Natural killer cell treated with Interleukin-12 subunit alpha and Interleukin-12 subunit beta and Interleukin-15 and Interleukin-18, amount 100 ng/mL, for 72 hours (primary cell): Measurements from ENCODE around the gene SMOC2. TPM values are rescaled to one million over a fixed set of nuclear protein-coding genes. Genes with fewer than 3 reads are reported as not detected.

Source experiments
- ATAC-seq, 2 donors: fragments of 150-1000 bp; cut with Tn5 transposase in 1 of 2; sonication (Bioruptor Pico), chemical (Tn5 transposase) in 1 of 2; 2 replicates each; pipeline ENCODE4 v1.10.0; 2021
- DNase-seq: peaks from one replicate; pipeline ENCODE4 v3.0.0; 2022; ENCODE audit warnings: low spot score
- H3K27ac Mint-ChIP-seq, 2 donors: 1 replicate in 1 of 2; 2 replicates in 1 of 2; pipeline ENCODE4 v1.8.0; 2022; ENCODE audit warnings: mixed read lengths in 2 of 2, mild to moderate bottlenecking in 1 of 2, moderate library complexity in 1 of 2
- H3K27me3 Mint-ChIP-seq, 2 donors: 1 replicate in 1 of 2; 2 replicates in 1 of 2; pipeline ENCODE4 v1.8.0; 2022; ENCODE audit warnings: mixed read lengths in 2 of 2
- H3K36me3 Mint-ChIP-seq: one replicate; pipeline ENCODE4 v1.8.0; 2022; ENCODE audit warnings: mixed read lengths
- H3K4me1 Mint-ChIP-seq, 2 donors: 1 replicate in 1 of 2; 2 replicates in 1 of 2; pipeline ENCODE4 v1.8.0; 2022; ENCODE audit warnings: low read depth in 2 of 2, mixed read lengths in 2 of 2, mild to moderate bottlenecking in 1 of 2
- H3K4me3 Mint-ChIP-seq: one replicate; pipeline ENCODE4 v1.8.0; 2022; ENCODE audit warnings: mixed read lengths
- H3K9me3 Mint-ChIP-seq: 2 replicates; pipeline ENCODE4 v1.8.0; 2022; ENCODE audit warnings: mixed read lengths
- total RNA-seq, 2 donors: library from RNA; stranded (reverse); gene quantifications; one replicate each; pipeline ENCODE4 v1.2.3, GENCODE V29; 2022

Gene SMOC2
- total RNA-seq, 2 donors from 2014 or later: not detected

DNA sequence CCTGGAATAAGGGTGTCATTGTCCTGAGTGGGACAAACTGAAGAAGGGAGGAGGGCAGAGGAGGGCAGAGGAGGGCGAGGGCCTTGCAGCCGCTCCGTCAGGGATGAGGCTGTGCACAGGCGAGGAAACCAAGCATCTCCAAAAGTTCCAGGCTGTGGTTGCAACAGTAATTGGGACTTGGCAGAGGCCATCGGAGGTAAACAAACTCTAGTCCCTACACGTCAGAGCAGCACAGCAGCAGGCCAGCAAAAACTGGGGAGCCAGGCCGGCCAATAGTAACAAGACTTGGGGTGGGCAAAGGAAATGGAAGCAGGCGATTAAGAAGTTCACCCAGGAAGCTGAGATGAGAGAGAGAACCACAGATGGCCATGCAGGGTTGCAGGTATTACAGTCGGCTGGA, 142.8 kb downstream of the SMOC2 start:
- no peak for ATAC-seq
- Mint-ChIP-seq H3K27ac (no peak overlapping the region), H3K9me3 (no peaks in the 10 kb centered on the region), H3K4me1 (no peaks in the 10 kb centered on the region), H3K4me3 (no peak overlapping the region), H3K36me3 (no peaks in the 10 kb centered on the region), H3K27me3 (peaks cover 0 to 4% of the 10 kb centered on the region in 2 donors)
- DNase-seq: no peak

DNA sequence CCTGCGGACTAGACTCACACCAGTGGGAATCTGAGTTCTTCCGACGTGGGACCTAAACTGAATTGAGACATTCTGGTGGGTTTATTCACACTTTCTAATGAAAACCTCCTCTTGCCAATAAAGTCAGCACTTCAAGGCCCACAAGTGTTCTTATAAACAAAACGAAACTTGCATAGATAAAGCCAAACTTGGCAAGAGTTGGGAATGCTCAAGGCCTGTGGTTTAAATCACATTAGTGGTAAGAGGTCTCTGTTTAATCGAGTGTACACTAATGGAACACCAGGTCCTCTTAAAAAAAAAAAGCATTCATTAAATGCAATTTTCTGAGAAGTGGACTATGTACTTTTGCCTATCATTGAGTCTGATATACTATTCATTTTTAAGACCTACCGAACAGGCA, 143.3 kb downstream of the SMOC2 start:
- Mint-ChIP-seq H3K4me1 (no peaks in the 10 kb centered on the region), H3K27me3 (peaks cover 0 to 4% of the 10 kb centered on the region in 2 donors), H3K36me3 (no peaks in the 10 kb centered on the region), H3K4me3 (no peak overlapping the region), H3K9me3 (no peaks in the 10 kb centered on the region), H3K27ac (no peak overlapping the region)
- no peak for ATAC-seq
- DNase-seq: no peak

DNA sequence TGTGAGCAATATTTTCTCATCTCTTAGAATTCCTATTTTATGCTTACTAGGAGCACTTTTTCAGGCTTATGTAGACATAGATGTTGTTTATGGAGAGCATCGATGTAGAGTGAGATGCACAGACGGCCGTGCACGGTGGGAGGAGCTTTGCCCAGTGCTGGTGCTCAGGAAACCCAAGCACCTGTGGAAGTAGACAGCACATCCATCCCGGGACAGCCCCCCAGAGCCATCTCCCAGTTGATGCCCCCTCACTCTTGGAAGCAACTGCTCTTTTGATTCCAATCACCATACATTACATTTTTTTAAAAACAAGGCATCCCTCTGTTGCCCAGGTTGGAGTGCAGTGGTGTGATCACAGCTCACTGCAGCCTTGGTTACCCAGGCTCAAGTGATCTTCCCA, 143.7 kb downstream of the SMOC2 start:
- ATAC-seq (no peak), DNase-seq (no peak)
- H3K4me3 Mint-ChIP-seq: no peak overlapping the region
- H3K4me1 Mint-ChIP-seq: no peaks in the 10 kb centered on the region
- H3K27me3 Mint-ChIP-seq: peaks cover 0 to 4% of the 10 kb centered on the region in 2 donors
- no peak overlapping the region for H3K27ac Mint-ChIP-seq
- H3K9me3 Mint-ChIP-seq: no peaks in the 10 kb centered on the region
- H3K36me3 Mint-ChIP-seq: no peaks in the 10 kb centered on the region

DNA sequence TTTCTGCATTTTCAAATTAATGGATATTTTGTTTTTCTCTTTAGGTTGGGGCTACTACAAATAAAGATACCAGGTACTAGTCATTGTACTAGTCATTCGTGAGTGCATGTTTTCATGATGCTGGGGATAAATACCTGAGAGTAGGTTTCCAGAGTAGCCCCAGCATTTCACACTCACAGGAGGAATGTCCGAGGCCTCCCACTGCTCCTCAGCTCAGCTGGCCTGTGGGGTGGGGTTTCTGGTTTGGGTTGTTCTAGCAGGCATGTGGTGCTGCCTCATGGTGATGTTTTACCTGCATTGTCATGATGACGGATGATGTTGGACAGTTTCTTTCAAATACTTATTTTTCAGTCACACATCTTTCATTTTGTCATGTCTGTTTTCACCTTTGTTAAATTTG, 144.5 kb downstream of the SMOC2 start:
- ATAC-seq (no peak), DNase-seq (no peak)
- Mint-ChIP-seq H3K4me3 (no peak overlapping the region), H3K9me3 (no peaks in the 10 kb centered on the region), H3K36me3 (no peaks in the 10 kb centered on the region), H3K27me3 (peaks cover 0 to 4% of the 10 kb centered on the region in 2 donors), H3K4me1 (no peaks in the 10 kb centered on the region), H3K27ac (no peak overlapping the region)

DNA sequence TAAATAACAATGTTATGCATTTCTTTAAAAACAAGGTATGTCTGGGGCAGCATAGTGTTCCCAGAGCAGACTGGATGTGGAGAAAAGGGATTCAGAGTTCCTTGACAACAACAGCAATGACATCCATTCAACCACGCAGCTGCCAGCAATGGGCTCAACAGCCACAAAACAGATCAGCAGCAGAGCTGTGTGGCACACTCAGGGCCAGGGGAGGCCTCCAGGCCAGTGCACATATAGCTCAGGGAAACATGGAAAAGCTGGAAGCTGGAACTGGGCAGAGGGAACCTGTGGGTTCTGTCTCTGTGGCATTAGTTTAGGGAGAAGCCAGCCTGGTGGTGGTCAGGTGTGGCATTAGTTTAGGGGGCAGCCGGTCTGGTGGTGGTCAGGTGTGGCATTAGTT, 148.3 kb downstream of the SMOC2 start:
- Mint-ChIP-seq H3K27ac (no peak overlapping the region), H3K27me3 (peaks cover 0 to 4% of the 10 kb centered on the region in 2 donors), H3K4me3 (no peak overlapping the region), H3K36me3 (no peaks in the 10 kb centered on the region), H3K9me3 (no peaks in the 10 kb centered on the region), H3K4me1 (no peaks in the 10 kb centered on the region)
- no peak for DNase-seq
- no peak for ATAC-seq

DNA sequence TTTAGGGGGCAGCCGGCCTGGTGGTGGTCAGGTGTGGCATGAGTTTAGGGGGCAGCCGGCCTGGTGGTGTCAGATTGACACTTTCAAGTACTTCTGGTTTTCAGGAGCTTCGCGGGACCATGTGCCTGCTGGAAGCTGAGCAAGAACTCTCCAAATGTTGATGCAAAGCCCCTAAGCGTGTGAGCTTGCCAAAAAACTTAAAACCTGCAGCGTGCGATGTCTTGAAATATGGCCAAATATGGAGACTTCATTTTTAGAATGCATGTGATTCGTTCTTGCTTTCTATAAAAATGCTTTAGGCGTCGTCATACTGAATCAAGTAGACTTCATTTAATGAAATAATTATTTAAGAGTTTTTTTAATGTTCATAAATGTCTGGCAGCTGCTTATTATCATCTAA, 149.4 kb downstream of the SMOC2 start:
- ATAC-seq (no peak), DNase-seq (no peak)
- H3K36me3 Mint-ChIP-seq: no peaks in the 10 kb centered on the region
- H3K4me1 Mint-ChIP-seq: no peaks in the 10 kb centered on the region
- H3K9me3 Mint-ChIP-seq: no peaks in the 10 kb centered on the region
- no peak overlapping the region for H3K27ac Mint-ChIP-seq
- peaks cover 0 to 4% of the 10 kb centered on the region in 2 donors for H3K27me3 Mint-ChIP-seq
- no peak overlapping the region for H3K4me3 Mint-ChIP-seq

DNA sequence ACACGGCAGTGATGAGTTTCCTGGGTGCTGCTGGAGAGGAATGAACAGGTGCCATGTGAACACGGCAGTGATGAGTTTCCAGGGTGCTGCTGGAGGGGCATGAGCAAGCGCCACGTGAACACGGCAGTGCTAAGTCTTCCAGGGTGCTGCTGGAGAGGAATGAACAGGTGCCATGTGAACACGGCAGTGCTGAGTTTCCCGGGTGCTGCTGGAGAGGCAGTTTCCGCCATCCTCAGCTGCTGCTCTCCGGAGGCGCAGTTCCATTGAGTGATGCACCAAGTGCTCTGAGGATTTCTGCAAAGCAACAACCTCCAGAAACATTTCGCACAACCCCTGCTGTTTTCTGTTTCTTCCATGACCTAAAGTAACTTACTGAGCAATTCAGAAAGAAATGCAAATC, 155.4 kb downstream of the SMOC2 start:
- no peak for DNase-seq
- no peaks in the 10 kb centered on the region for H3K36me3 Mint-ChIP-seq
- no peak overlapping the region for H3K27ac Mint-ChIP-seq

DNA sequence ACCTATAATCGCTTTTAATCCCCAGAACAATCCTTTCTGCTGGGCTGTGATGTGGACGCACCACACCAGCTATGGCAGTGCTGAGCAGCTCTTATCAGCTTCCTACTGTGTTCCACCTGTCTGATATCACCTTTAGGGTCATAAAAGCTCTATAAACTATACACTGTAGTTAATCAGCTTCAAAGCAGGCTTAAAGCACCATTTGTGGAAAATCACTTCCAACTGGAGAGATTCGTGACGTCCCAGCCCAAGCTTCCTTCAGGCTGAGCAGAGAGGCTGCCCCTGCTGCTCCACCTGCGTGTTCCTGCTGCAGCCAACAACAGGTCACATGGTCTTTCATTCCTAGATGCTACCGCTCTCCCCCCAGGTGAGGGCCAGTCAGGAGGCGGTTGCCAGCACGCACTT, 156.5 kb downstream of the SMOC2 start:
- H3K27ac Mint-ChIP-seq: no peak overlapping the region
- DNase-seq (no peak), ATAC-seq (no peak)
- peaks cover 9% of the 10 kb centered on the region for H3K9me3 Mint-ChIP-seq
- H3K27me3 Mint-ChIP-seq: no peaks in the 10 kb centered on the region
- H3K4me1 Mint-ChIP-seq: peaks cover 0 to 14% of the 10 kb centered on the region in 2 donors
- H3K4me3 Mint-ChIP-seq: no peak overlapping the region
- H3K36me3 Mint-ChIP-seq: no peaks in the 10 kb centered on the region

More for the DNA sequence above, 155.4 kb downstream of the SMOC2 start:
- no peak for ATAC-seq
- Mint-ChIP-seq H3K4me1 (peaks cover 0 to 10% of the 10 kb centered on the region in 2 donors), H3K27me3 (no peaks in the 10 kb centered on the region), H3K9me3 (peaks cover 9% of the 10 kb centered on the region), H3K4me3 (no peak overlapping the region)

DNA sequence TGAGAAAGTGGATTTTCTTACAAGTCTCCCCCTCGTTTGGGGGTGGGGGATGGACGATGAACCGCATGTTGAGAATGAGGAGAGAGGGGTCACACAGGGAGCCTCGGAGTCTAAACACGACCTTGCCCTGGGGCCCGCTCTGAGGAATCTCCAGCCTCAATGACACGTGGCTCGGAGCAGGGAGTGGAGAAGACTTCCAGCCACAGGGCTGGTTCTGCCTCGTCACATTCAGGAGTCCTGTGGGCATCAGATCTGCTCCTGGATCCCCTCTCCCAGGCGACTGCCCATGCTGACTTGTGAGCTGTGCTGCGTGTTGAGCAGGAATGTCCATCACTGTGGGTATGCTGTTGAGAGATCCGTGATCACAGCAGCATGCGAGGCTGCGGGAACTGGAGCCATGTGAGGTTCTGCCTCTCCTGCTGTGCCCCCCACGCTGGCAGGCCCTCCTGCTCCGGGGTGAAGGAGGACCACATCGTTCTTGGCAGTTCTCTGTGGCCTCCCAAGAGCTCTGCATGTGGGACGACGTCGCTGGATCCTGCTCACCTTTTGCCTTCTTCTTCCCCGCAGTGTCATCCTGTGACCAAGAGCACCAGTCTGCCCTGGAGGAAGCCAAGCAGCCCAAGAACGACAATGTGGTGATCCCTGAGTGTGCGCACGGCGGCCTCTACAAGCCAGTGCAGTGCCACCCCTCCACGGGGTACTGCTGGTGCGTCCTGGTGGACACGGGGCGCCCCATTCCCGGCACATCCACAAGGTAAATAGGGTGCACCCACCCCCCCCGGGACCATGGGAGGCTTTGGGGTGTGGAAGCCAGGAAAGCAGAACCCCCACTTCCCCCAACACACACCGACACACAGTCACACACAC, 157.5 kb downstream of the SMOC2 start:
- H3K4me1 Mint-ChIP-seq: peaks cover 0 to 14% of the 10 kb centered on the region in 2 donors
- H3K9me3 Mint-ChIP-seq: peaks cover 9% of the 10 kb centered on the region
- no peak for DNase-seq
- H3K36me3 Mint-ChIP-seq: no peaks in the 10 kb centered on the region
- no peak overlapping the region for H3K27ac Mint-ChIP-seq
- peak in 1 of 2 donors; percentile 24 for ATAC-seq
- H3K4me3 Mint-ChIP-seq: no peak overlapping the region
- H3K27me3 Mint-ChIP-seq: no peaks in the 10 kb centered on the region

DNA sequence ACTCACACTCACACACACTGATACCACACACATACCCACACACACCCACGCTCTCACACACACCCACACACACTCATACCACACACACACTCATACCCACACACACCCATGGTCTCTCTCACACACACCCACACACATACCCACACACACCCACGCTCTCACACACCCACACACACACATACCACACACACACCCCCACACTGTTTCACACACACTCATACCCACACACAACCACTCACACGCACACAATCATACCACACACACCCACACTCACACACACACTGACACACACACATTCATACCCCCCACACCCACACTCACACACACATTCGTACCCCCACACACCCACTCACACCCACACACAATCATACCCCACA, 158.1 kb downstream of the SMOC2 start:
- DNase-seq (no peak), ATAC-seq (peak in 1 of 2 donors; percentile 34)
- peaks cover 0 to 14% of the 10 kb centered on the region in 2 donors for H3K4me1 Mint-ChIP-seq
- peaks cover 9% of the 10 kb centered on the region for H3K9me3 Mint-ChIP-seq
- H3K27ac Mint-ChIP-seq: no peak overlapping the region
- H3K27me3 Mint-ChIP-seq: no peaks in the 10 kb centered on the region
- H3K4me3 Mint-ChIP-seq: no peak overlapping the region
- H3K36me3 Mint-ChIP-seq: no peaks in the 10 kb centered on the region

DNA sequence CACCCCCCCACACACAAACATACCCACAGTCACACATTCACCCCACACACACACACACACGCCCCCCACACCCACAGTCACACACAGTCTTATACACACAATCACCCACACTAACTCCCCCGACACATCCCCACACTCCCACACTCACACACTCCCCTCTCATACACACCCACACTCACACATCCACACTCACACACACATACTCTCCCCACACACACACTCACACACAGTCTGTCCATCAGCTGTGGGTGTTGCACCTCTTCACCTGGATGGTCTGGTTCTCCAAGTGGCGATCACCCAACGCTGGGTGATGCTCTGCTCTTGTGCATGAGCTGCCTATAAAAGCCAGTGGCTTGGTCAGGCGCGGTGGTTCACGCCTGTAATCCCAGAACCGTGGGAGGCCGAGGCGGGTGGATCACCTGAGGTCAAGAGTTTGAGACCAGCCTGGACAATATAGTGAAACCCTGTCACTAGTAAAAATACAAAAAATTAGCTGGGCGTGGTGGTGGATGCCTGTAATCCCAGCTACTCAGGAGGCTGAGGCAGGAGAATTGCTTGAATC, 158.9 kb downstream of the SMOC2 start:
- no peaks in the 10 kb centered on the region for H3K36me3 Mint-ChIP-seq
- H3K4me1 Mint-ChIP-seq: peaks cover 0 to 14% of the 10 kb centered on the region in 2 donors
- no peak overlapping the region for H3K27ac Mint-ChIP-seq
- peaks cover 9% of the 10 kb centered on the region for H3K9me3 Mint-ChIP-seq
- ATAC-seq (no peak), DNase-seq (no peak)
- no peaks in the 10 kb centered on the region for H3K27me3 Mint-ChIP-seq
- H3K4me3 Mint-ChIP-seq: no peak overlapping the region

DNA sequence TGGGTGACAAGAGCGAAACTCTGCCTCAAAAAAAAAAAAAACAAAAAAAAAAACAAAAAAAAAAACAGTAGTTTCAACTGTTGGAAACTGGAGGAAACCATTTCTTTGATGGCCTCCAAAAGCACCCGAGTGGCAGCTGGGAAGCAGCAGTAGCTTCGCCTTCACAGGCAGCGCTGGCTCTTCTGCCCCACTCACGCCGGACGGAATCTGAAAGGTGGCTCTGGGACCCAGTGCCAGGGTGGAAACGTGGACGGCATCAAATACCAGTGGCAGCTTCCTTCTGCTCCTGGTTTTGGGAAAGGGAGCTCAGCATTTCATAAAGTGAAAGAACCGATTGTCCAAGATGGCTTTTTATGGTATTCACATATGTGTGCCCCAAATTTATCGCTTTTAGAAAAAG, 159.4 kb downstream of the SMOC2 start:
- DNase-seq: no peak
- peaks cover 9% of the 10 kb centered on the region for H3K9me3 Mint-ChIP-seq
- H3K36me3 Mint-ChIP-seq: no peaks in the 10 kb centered on the region
- no peaks in the 10 kb centered on the region for H3K27me3 Mint-ChIP-seq
- H3K27ac Mint-ChIP-seq: no peak overlapping the region
- ATAC-seq: no peak
- no peak overlapping the region for H3K4me3 Mint-ChIP-seq
- peaks cover 0 to 14% of the 10 kb centered on the region in 2 donors for H3K4me1 Mint-ChIP-seq

DNA sequence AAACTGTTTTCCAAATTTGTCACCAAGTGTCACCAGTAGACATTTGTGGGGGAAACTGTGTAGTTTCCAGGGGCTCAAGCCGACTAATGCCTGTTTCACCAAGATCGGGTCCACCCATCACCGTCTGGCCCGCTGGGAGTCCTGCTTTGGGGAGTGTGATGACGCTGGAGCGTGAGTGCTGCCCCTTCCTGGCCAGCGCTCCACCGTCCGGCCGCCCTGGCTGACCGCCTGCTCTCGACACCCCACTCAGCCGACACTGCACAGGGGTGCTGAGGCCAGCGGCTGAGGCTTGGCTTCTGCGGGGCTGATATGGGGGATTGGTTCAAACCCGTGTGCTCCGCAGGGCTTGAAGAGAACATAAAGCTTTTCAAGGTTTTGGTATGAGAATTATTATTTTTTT, 160.1 kb downstream of the SMOC2 start:
- DNase-seq: no peak
- H3K36me3 Mint-ChIP-seq: no peaks in the 10 kb centered on the region
- ATAC-seq: no peak
- H3K9me3 Mint-ChIP-seq: peaks cover 9% of the 10 kb centered on the region
- H3K4me1 Mint-ChIP-seq: peaks cover 0 to 14% of the 10 kb centered on the region in 2 donors
- H3K27ac Mint-ChIP-seq: no peak overlapping the region
- H3K27me3 Mint-ChIP-seq: no peaks in the 10 kb centered on the region
- no peak overlapping the region for H3K4me3 Mint-ChIP-seq

DNA sequence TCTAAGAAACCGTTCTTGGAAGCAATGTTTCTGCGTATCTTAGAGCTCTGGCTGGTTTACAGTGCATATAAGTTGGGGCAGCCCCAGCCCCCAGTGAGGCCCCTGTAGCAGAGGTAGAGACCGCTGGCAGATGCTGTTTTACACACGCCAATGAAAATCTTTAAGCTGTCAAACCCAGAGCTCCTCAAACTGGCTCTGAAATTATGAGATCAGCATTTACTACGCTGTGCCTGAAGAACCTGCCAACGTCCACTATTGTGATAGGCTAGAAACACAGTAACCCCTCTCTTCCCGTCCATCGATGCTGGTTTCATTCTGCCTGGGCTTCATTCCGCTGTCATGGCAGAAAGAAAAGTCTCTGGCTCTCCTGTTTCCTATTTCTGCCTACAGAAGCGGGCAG, 160.6 kb downstream of the SMOC2 start:
- Mint-ChIP-seq H3K36me3 (no peaks in the 10 kb centered on the region), H3K4me3 (no peak overlapping the region), H3K9me3 (peaks cover 9% of the 10 kb centered on the region), H3K27me3 (no peaks in the 10 kb centered on the region), H3K27ac (no peak overlapping the region), H3K4me1 (peaks cover 0 to 14% of the 10 kb centered on the region in 2 donors)
- ATAC-seq (no peak), DNase-seq (no peak)
